ENCODE results near the gene LNP1.

DNA sequence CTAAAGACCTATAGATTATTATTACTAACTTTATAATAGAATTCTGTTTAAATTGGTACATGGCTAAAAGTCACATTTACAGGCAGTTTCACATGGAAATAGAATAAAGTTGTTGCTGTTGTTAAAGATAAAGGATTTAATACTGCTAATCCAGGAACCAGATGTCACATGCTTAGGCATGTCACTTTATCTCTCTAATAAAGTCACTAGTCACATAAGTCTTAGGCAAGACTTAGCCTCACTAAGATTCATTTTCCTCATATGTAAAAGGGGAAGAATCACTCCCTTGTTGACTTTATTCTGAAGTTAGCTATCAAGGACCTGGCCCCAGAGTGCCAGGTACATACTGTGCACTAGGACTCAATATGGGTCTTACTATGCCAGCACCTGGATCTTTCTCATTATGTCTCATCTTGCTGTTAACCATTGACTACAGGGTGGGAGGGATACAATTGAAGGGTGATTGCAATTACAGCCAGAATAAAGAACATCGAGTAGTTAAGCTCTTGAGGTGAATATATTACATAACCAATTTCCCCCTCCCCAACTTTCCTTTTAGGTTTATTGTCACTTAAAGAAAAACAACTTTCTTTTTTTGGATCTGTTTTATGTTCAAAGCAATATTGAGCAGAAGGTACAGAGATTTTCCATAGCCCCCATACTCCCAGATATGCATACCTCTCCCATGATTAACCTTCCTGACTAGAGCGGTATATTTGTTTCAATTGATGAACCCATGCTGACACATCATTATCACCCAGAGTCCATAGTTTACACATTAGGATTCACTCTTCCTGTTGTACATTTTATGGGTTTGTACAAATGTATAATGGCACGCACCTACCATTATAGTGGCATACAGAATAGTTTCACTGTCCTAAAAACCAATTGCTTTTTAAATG is 36.6 kb downstream of the LNP1 start:
- TF ChIP-seq CTCF (IDR thresholded peaks at IDR 0.05 in 8 of 11, conservative IDR thresholded peaks at IDR 0.05 in 3 of 11) (no peak), POLR2AphosphoS5 (IDR thresholded peaks at IDR 0.05) (no peak), POLR2A (IDR thresholded peaks at IDR 0.05) (no peak)

Measured in spleen (tissue), 7 donors.